Measurements from ENCODE around the gene VRK3.

The VRK3 gene

GRCh38 chr19:49952479-49952836 lies 72.7 kb downstream of the VRK3 start:
- H3K79me2 ChIP-seq (ENCODE audit: control insufficient read depth, low read length), result no peaks in the 10 kb centered on the region
- no peaks in the 10 kb centered on the region for H3K9me2 ChIP-seq (replicated peaks; ENCODE audit: control insufficient read depth, low read length)
- H3K27me3 ChIP-seq (ENCODE audit: control insufficient read depth, low read length), result peaks cover 14% of the 10 kb centered on the region; the same call in 1 of the 2 replicates
- H3F3A ChIP-seq (ENCODE audit: control insufficient read depth, insufficient read depth), result no peaks in the 10 kb centered on the region
- no peak overlapping the region for H3K4me2 ChIP-seq (ENCODE audit: low read length)
- no peaks in the 10 kb centered on the region for H3K36me3 ChIP-seq (ENCODE audit: control insufficient read depth, low read length)
- H3K27ac ChIP-seq (ENCODE audit: low read depth, low read length), result no peak overlapping the region
- H3K4me1 ChIP-seq (ENCODE audit: control insufficient read depth, low read length), result peaks cover 14% of the 10 kb centered on the region
- H3K4me3 ChIP-seq (ENCODE audit: low read length), result no peak overlapping the region
- TF ChIP-seq CTCF (IDR thresholded peaks at IDR 0.05; ENCODE audit: low read depth, low read length, poor library complexity, severe bottlenecking) (no peak), EZH2phosphoT487 (IDR thresholded peaks at IDR 0.05; ENCODE audit: borderline replicate concordance, low read length) (no peak)
- no peaks in the 10 kb centered on the region for H3K9me3 ChIP-seq (ENCODE audit: control insufficient read depth, insufficient read depth, low read length)
- no peaks in the 10 kb centered on the region for H4K20me1 ChIP-seq (ENCODE audit: control insufficient read depth, insufficient read depth, low read depth, low read length)

GRCh38 chr19:49951806-49952478 lies 73.2 kb downstream of the VRK3 start:
- peaks cover 14% of the 10 kb centered on the region; the same call in 1 of the 2 replicates for H3K27me3 ChIP-seq (ENCODE audit: control insufficient read depth, low read length)
- no peak overlapping the region for H3K4me3 ChIP-seq (ENCODE audit: low read length)
- H4K20me1 ChIP-seq (ENCODE audit: control insufficient read depth, insufficient read depth, low read depth, low read length), result no peaks in the 10 kb centered on the region
- H3K27ac ChIP-seq (ENCODE audit: low read depth, low read length), result no peak overlapping the region
- H3K4me1 ChIP-seq (ENCODE audit: control insufficient read depth, low read length), result peaks cover 14% of the 10 kb centered on the region
- no peaks in the 10 kb centered on the region for H3K36me3 ChIP-seq (ENCODE audit: control insufficient read depth, low read length)
- H3F3A ChIP-seq (ENCODE audit: control insufficient read depth, insufficient read depth), result no peaks in the 10 kb centered on the region
- TF ChIP-seq CTCF (IDR thresholded peaks at IDR 0.05; ENCODE audit: low read depth, low read length, poor library complexity, severe bottlenecking), result no peak
- TF ChIP-seq EZH2phosphoT487 (IDR thresholded peaks at IDR 0.05; ENCODE audit: borderline replicate concordance, low read length), result no peak
- no peaks in the 10 kb centered on the region for H3K9me2 ChIP-seq (replicated peaks; ENCODE audit: control insufficient read depth, low read length)
- no peak overlapping the region for H3K4me2 ChIP-seq (ENCODE audit: low read length)
- no peaks in the 10 kb centered on the region for H3K79me2 ChIP-seq (ENCODE audit: control insufficient read depth, low read length)
- no peaks in the 10 kb centered on the region for H3K9me3 ChIP-seq (ENCODE audit: control insufficient read depth, insufficient read depth, low read length)

GRCh38 chr19:49950956-49951526 lies 74.1 kb downstream of the VRK3 start:
- Histone ChIP-seq H3K27me3 (ENCODE audit: control insufficient read depth, low read length) (peaks cover 14% of the 10 kb centered on the region; the same call in 1 of the 2 replicates), H4K20me1 (ENCODE audit: control insufficient read depth, insufficient read depth, low read depth, low read length) (no peaks in the 10 kb centered on the region), H3K36me3 (ENCODE audit: control insufficient read depth, low read length) (no peaks in the 10 kb centered on the region), H3F3A (ENCODE audit: control insufficient read depth, insufficient read depth) (no peaks in the 10 kb centered on the region), H3K79me2 (ENCODE audit: control insufficient read depth, low read length) (no peaks in the 10 kb centered on the region), H3K9me3 (ENCODE audit: control insufficient read depth, insufficient read depth, low read length) (no peaks in the 10 kb centered on the region), H3K4me3 (ENCODE audit: low read length) (no peak overlapping the region), H3K27ac (ENCODE audit: low read depth, low read length) (no peak overlapping the region), H3K4me1 (ENCODE audit: control insufficient read depth, low read length) (peaks cover 14% of the 10 kb centered on the region), H3K4me2 (ENCODE audit: low read length) (no peak overlapping the region), H3K9me2 (replicated peaks; ENCODE audit: control insufficient read depth, low read length) (no peaks in the 10 kb centered on the region)
- TF ChIP-seq CTCF (IDR thresholded peaks at IDR 0.05; ENCODE audit: low read depth, low read length, poor library complexity, severe bottlenecking) (no peak), EZH2phosphoT487 (IDR thresholded peaks at IDR 0.05; ENCODE audit: borderline replicate concordance, low read length) (no peak)
